AG20443 (cell line): ENCODE measurements around the gene ALDH1B1.

ENCODE experiments used
- DNase-seq: peaks from one replicate; pipeline ENCODE4 v3.0.0; 2012; ENCODE audit warnings: low spot score, mixed read lengths

ALDH1B1 gene

GRCh38 chr9:38416461-38416860, 24.0 kb downstream of the ALDH1B1 start:
- no peak for DNase-seq

DNA sequence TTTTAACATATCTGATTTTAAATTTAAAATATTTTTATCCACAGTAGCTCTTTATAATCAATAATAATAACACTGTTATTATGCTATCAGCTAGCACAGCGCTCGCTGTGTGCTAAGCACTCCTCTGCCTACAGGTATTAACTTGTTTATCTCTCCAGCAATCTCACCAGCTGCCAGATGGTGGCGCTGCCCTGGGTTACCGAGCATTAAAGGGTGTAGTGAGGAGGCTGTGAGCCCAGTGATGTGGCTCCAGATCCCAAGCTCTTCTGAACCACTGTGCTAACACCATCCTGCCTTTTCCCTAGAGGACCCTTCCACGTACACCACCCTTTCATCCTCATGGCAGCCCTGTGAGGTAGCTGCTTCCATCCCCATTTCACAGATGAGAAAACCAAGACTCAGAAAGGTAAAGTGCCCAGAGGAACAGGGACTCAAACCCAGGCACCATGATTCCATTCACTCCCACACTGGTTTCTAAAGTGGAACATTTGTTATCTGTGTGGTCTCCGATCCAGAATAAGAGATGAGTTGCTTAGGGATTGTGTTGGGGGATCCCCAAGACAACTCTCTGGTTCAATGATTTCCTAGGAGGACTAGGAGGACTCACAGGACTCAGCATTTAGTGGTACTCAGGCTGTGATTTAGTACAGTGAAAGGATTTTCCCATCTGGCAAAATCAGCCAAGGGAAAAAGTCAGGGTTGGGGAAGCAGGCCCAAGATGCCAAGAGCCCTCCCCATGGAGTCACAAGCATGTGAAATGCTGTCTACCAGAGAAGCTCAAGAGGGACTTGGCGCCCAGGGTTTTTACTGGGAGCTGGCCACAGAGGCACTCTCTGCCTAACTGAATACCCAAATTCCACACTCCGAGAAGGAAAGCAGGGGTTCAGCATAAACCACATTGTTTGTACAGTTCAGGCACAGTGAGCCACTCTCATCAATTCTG, 24.8 kb downstream of the ALDH1B1 start:
- peak; percentile 29 for DNase-seq

GRCh38 chr9:38418366-38418765, 25.9 kb downstream of the ALDH1B1 start:
- DNase-seq, result no peak

- DNase-seq, result no peak
Measured at GRCh38 chr9:38419181-38419580, 26.7 kb downstream of the ALDH1B1 start.

DNA sequence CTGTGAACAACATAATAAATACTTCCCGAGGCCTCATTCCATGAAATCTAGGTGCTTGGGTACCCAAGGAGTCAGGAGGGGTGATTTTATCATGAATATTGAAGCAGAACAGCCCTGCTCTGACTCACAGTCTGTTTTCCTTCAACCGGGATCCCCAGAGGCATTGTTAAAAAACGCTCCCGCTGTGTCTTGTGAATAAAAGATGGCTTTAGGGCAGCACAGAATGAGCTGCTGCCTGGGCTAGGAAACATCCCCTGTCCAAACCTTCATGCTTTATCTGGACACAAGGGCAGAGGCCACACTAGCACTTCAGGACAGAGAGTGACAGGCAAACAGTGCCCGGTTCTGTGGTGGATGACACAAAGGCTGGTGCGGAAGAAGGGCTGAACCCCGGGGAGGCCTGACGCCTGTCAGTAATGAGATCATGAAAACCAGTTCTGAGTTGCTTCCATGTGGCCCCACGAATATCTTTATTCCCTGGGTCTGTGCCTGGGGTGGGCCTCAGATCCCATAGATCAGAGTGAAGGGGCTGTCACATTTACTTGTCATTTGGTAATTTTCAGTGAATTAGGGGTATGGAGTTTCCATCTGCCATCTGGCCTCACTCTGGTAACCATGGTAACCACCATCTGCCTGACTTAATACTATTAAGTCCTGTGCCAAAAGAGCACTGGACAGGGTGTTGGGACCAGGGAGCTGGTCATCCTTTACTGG, 29.2 kb downstream of the ALDH1B1 start:
- DNase-seq, result no peak

- no peak for DNase-seq
Measured at GRCh38 chr9:38422555-38423260, 30.2 kb downstream of the ALDH1B1 start.

DNA sequence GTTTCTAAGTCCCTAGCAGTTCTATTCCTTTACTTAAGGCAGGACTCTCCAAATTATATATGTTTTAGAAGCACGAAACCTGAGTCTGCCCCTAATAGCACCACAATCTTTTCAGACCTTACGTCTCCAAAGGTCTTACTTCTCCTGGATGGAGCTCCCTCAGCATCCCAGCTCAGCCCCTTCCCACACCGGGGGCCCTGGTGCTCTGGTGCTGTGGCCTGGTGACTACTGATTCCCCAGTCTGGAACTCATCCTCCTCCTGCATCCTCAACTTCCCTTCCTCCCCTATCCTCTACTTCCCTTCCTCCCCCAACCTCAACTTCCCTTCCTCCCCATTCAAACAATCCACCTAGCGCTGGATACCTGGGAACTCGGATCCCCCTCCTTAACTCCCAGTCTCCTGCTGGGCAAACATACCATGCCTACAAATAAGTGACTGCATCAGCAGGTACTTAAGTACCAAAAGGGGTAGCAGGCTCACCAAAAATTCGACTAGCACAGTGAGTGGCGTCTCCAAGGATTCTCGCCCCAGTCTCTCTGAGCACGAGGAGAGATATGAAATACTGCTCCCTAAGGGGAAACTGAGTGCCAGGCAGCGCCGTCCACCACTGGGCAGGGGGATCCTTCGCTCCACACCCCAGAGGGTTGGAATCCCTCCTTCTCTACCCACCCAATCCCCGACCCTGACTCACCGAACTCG, 30.9 kb downstream of the ALDH1B1 start:
- no peak for DNase-seq

DNA sequence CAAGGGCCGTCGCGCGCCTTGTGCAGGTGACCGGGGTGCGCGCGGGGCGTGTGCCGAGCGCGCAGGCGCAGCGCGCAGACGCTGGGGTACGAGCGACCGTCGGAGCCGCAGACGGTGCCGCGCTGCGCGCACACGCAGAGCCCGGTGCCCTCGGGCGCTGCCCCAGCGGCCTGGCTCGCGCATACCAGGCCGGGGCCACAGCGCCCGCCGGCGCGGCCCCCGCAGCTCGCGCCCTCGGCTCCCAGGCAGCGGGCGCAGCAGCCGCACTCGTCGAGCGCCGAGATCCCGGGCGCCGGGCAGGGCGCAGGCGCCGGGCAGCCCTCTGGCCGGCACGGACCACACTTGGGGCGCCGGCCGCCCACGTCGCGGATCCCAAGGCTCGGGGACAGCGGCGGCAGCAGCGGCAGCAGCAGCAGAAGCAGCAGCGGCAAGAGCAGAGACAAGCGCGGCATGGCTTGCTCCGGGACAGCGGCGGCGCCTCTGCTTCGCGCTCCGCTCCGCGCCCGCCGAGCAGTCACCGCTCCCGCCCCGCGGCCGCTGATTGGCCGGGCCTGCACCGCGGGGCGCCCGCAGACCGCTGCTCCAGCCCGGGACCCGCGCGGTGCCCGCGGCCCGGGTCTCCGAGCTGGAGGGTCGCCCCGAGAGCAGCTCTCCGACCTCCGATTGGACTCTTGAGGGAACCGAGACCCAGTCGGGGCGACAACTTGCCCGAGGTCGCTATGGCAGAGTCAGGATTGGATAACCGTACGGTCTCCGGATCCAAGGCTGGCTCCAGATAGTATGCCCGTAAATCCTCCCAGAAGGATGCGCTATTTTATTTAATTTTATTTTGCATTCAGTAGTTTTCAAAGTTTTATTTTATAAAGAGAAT, 31.7 kb downstream of the ALDH1B1 start, which contains the start of gene IGFBPL1:
TSS of gene IGFBPL1 (minus strand) at position 482 of the 871 bp plus-strand sequence. CDS start at position 452, 30 bp downstream.
- DNase-seq, result peak; percentile 86

DNA sequence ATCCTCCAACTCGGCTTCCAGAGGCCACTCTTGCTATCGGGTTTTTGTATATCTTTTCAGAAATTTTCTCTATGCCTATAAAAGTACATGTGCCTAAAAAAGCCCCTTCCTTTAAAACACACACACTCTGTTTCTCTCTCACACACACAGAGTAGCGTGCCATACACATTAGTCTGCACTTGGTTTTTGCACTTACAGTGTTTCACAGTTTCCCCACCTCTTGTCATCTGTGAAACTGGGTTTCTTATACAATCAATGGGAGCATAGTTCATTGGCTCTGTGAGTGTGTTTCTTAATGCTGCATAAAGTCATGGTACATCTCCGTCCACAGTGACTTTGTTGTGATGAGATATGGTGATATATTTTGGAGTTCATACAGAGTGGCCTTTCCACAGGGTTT, 32.4 kb downstream of the ALDH1B1 start:
- DNase-seq, result no peak

DNA sequence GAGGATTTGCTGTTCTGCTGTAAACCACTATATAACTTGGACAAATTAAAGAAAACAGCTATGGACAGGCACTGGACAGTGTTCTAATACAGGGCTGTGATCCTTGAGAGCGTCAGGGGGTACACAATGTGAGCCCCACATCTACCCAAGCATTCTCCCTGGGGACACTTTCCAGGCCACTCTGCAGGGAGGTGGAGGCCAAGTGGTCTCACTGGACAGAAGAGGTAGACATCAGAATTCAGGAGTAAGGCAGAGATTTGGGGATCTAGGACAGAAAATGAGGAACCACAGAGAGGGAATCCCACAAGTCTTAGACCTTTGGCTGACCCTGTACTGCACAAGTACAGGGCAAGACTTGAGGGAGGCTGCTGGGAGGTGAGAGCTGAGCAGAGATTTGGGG, 35.6 kb downstream of the ALDH1B1 start:
- DNase-seq, result no peak

DNA sequence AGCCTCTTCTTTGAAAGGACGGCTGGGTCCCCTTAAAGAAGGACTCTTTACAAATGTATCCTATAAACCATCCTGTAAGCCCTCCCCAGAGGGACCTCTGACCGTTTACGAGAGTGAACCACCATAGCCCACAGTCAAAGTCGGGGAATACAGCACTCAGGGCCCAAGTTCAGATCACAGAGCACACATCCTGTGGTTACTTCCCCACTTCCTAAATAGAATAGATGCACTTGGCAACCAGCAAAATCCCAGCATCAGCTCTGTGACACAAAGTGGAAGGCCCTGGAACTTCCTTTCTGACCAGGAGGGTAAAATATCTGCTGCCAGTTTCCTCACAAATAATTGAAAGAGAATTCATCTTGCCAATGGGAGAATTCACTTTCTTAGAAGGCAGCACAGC, 38.6 kb downstream of the ALDH1B1 start:
- no peak for DNase-seq

- peak; percentile 43 for DNase-seq
Measured at GRCh38 chr9:38432922-38433510, 40.5 kb downstream of the ALDH1B1 start.

- no peak for DNase-seq
Measured at GRCh38 chr9:38434365-38434764, 41.9 kb downstream of the ALDH1B1 start.

- no peak for DNase-seq
Measured at GRCh38 chr9:38434853-38435252, 42.4 kb downstream of the ALDH1B1 start.

- DNase-seq, result peak; percentile 73
Measured at GRCh38 chr9:38435521-38435920, 43.0 kb downstream of the ALDH1B1 start.

GRCh38 chr9:38436708-38437107, 44.2 kb downstream of the ALDH1B1 start:
- no peak for DNase-seq

- peak; percentile 74 for DNase-seq
Measured at GRCh38 chr9:38437193-38437823, 44.8 kb downstream of the ALDH1B1 start.

DNA sequence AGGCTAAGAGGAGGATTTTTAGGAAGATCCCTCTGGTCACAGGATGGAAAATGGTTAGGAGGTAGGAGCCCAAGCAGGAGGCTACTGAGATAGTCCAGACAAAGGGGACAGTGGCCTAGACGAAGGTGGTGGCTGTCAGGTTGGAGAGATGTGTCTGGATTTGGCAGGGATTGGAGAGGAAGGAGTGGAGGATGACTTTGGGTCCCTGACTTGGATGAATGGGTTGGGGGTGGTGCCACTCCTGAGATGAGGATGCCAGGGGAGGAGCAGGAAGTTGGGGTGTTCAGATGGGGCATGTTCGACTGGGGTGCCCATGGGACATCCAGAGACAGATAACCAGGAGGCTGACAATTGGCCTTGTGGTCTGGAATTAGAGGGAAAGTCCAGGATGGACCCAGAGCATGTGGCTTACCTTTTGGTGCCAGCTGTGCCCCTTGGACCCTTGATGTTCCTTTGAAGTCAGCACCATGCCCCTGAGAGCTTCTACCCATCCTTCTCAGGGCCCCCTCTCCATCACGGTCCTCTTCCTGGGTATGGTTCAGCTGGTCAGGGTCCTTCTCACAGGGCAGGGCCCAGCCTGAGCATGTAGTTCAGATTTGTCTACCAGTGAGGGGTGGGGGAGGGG, 46.9 kb downstream of the ALDH1B1 start:
- no peak for DNase-seq

GRCh38 chr9:38439916-38440301, 47.4 kb downstream of the ALDH1B1 start:
- no peak for DNase-seq
